Neuronal stem cell (in vitro differentiated cells): ENCODE measurements around the gene SLC17A9.

Source experiments
- DNase-seq: peaks from one replicate; pipeline ENCODE4 v3.0.0-alpha.2; 2013; ENCODE audit warnings: low spot score
- H2AFZ ChIP-seq: one replicate; pipeline ENCODE4 v1.6.1; 2013; ENCODE audit warnings: mild to moderate bottlenecking, low read length, inconsistent platforms
- H2AK5ac ChIP-seq: 2 replicates; pipeline ENCODE4 v1.6.1; 2013; ENCODE audit warnings: low read depth, mild to moderate bottlenecking, inconsistent platforms, low read length, moderate library complexity, mixed read lengths
- H2BK120ac ChIP-seq: 2 replicates; pipeline ENCODE4 v1.6.1; 2013; ENCODE audit warnings: low read depth, mild to moderate bottlenecking, inconsistent platforms, low read length, moderate library complexity, mixed read lengths
- H2BK12ac ChIP-seq: one replicate; pipeline ENCODE4 v1.6.1; 2013; ENCODE audit warnings: low read length, inconsistent platforms
- H2BK15ac ChIP-seq: 2 replicates; pipeline ENCODE4 v1.6.1; 2013; ENCODE audit warnings: mild to moderate bottlenecking, low read length, inconsistent platforms, mixed read lengths
- H2BK5ac ChIP-seq: one replicate; pipeline ENCODE4 v1.6.1; 2013; ENCODE audit warnings: inconsistent platforms, mild to moderate bottlenecking, low read length, moderate library complexity
- H3K14ac ChIP-seq: one replicate; pipeline ENCODE4 v1.6.1; 2013; ENCODE audit warnings: low read length, inconsistent platforms
- H3K18ac ChIP-seq: 2 replicates; pipeline ENCODE4 v1.6.1; 2013; ENCODE audit warnings: low read length, inconsistent platforms
- H3K23ac ChIP-seq: 2 replicates; pipeline ENCODE4 v1.6.1; 2013; ENCODE audit warnings: low read depth, mild to moderate bottlenecking, mixed read lengths, low read length, inconsistent platforms; ENCODE audit not compliant: poor library complexity
- H3K27ac ChIP-seq: replicated peaks from 3 replicates; pipeline ENCODE4 v1.5.1; 2013; ENCODE audit warnings: low read length, inconsistent platforms
- H3K27me3 ChIP-seq, 3 experiments: 2 replicates each; pipeline ENCODE4 v1.6.1; 2013; ENCODE audit warnings: low read length in 3 of 3, mild to moderate bottlenecking in 2 of 3, inconsistent platforms in 1 of 3, low read depth in 1 of 3, mixed read lengths in 1 of 3, moderate library complexity in 1 of 3; ENCODE audit not compliant: control insufficient read depth in 3 of 3, insufficient read depth in 3 of 3
- H3K36me3 ChIP-seq, 2 donors: replicated peaks in 1 of 2; 2 replicates each; pipeline ENCODE4 v1.6.1; 2013; ENCODE audit warnings: low read length in 2 of 2; ENCODE audit not compliant: control insufficient read depth in 2 of 2, insufficient read depth in 2 of 2
- H3K4ac ChIP-seq: 2 replicates; pipeline ENCODE4 v1.6.1; 2013; ENCODE audit warnings: inconsistent platforms, mild to moderate bottlenecking, low read length, moderate library complexity
- H3K4me1 ChIP-seq, 2 donors: 1 replicate in 1 of 2; 2 replicates in 1 of 2; pipeline ENCODE4 v1.6.1; 2013; ENCODE audit warnings: low read length in 2 of 2, low read depth in 1 of 2; ENCODE audit not compliant: control insufficient read depth in 2 of 2, insufficient read depth in 1 of 2
- H3K4me2 ChIP-seq: one replicate; pipeline ENCODE4 v1.6.1; 2013; ENCODE audit warnings: mild to moderate bottlenecking, low read length, inconsistent platforms; ENCODE audit not compliant: insufficient read depth, poor library complexity, severe bottlenecking
- H3K4me3 ChIP-seq, 2 donors: 2 replicates each; pipeline ENCODE4 v1.5.1; 2013; ENCODE audit warnings: low read length in 2 of 2, mild to moderate bottlenecking in 2 of 2, inconsistent platforms in 1 of 2, moderate library complexity in 1 of 2
- H3K79me1 ChIP-seq: one replicate; pipeline ENCODE4 v1.6.1; 2013; ENCODE audit warnings: low read depth, mild to moderate bottlenecking, inconsistent platforms, low read length, moderate library complexity
- H3K9ac ChIP-seq: one replicate; pipeline ENCODE4 v1.6.1; 2013; ENCODE audit warnings: mild to moderate bottlenecking, low read depth, low read length, inconsistent platforms; ENCODE audit not compliant: poor library complexity
- H3K9me3 ChIP-seq, 2 donors: replicated peaks in 1 of 2; 2 replicates each; pipeline versions ENCODE3 to v1.6.1; 2013; ENCODE audit warnings: low read length in 2 of 2, mild to moderate bottlenecking in 2 of 2, inconsistent platforms in 1 of 2, low read depth in 1 of 2, mixed read lengths in 1 of 2, moderate library complexity in 1 of 2; ENCODE audit not compliant: control insufficient read depth in 2 of 2, insufficient read depth in 1 of 2
- H4K8ac ChIP-seq: one replicate; pipeline ENCODE4 v1.6.1; 2013; ENCODE audit warnings: low read depth, mild to moderate bottlenecking, inconsistent platforms, low read length, moderate library complexity
- H4K91ac ChIP-seq: one replicate; pipeline ENCODE4 v1.6.1; 2013; ENCODE audit warnings: low read length, low read depth, mild to moderate bottlenecking, inconsistent platforms; ENCODE audit not compliant: poor library complexity
- WGBS, 2 donors: extraction: QIAGEN DNeasy Blood & Tissue Kit; methylation state at CpG; one replicate each; pipeline ENCODE4 v1.1.7; 2013; ENCODE audit warnings: missing lambda C conversion rate in 2 of 2, mixed read lengths in 1 of 2; ENCODE audit not compliant: insufficient read length in 2 of 2, insufficient replicate concordance in 1 of 2; ENCODE audit errors: extremely low coverage in 2 of 2; 5-methylcytosine and 5-hydroxymethylcytosine counted together

Gene SLC17A9

GRCh38 chr20:62918147-62918546 lies 34.4 kb upstream of the SLC17A9 start:
- Histone ChIP-seq H3K4me2 (no peak overlapping the region), H3K9me3 (no peaks in the 10 kb centered on the region), H3K14ac (no peak overlapping the region), H3K27ac (no peak overlapping the region), H3K23ac (no peak overlapping the region), H3K79me1 (peaks cover under 1% of the 10 kb centered on the region), H4K91ac (no peak overlapping the region), H4K8ac (no peak overlapping the region), H3K4me3 (no peak overlapping the region), H3K4ac (no peak overlapping the region), H3K36me3 (peaks cover 3 to 18% of the 10 kb centered on the region in 2 donors), H3K27me3 (no peaks in the 10 kb centered on the region), H2BK120ac (no peak overlapping the region), H2AFZ (no peak overlapping the region), H2BK15ac (no peak overlapping the region), H2AK5ac (no peak overlapping the region), H3K9ac (no peak overlapping the region), H3K4me1 (peaks cover 19 to 63% of the 10 kb centered on the region in 2 donors), H2BK12ac (no peak overlapping the region), H2BK5ac (no peak overlapping the region), H3K18ac (no peak overlapping the region)
- DNase-seq, result no peak
- no CpG with 5 or more reads among the region's 3 CpGs for WGBS, 2 donors

GRCh38 chr20:62918831-62919230 lies 33.7 kb upstream of the SLC17A9 start:
- no peak for DNase-seq
- H2BK120ac ChIP-seq, result no peak overlapping the region
- no CpG with 5 or more reads among the region's 6 CpGs for WGBS, 2 donors
- no peak overlapping the region for H2AFZ ChIP-seq
- no peak overlapping the region for H2BK12ac ChIP-seq
- H3K9ac ChIP-seq, result no peak overlapping the region
- H3K79me1 ChIP-seq, result peaks cover 2% of the 10 kb centered on the region
- H4K8ac ChIP-seq, result no peak overlapping the region
- H2BK15ac ChIP-seq, result no peak overlapping the region
- no peak overlapping the region for H2AK5ac ChIP-seq
- H3K4me2 ChIP-seq, result no peak overlapping the region
- H3K18ac ChIP-seq, result no peak overlapping the region
- H3K27me3 ChIP-seq, result no peaks in the 10 kb centered on the region
- H2BK5ac ChIP-seq, result no peak overlapping the region
- no peak overlapping the region for H3K14ac ChIP-seq
- H3K36me3 ChIP-seq, result peaks cover 0 to 11% of the 10 kb centered on the region in 2 donors
- H3K4me3 ChIP-seq, result no peak overlapping the region
- H3K9me3 ChIP-seq, result no peaks in the 10 kb centered on the region
- H3K4ac ChIP-seq, result no peak overlapping the region
- no peak overlapping the region for H3K23ac ChIP-seq
- H3K27ac ChIP-seq, result no peak overlapping the region
- no peak overlapping the region for H4K91ac ChIP-seq
- peaks cover 19 to 63% of the 10 kb centered on the region in 2 donors for H3K4me1 ChIP-seq

GRCh38 chr20:62920039-62920645 lies 32.4 kb upstream of the SLC17A9 start:
- Histone ChIP-seq H2BK15ac (no peak overlapping the region), H3K14ac (no peak overlapping the region), H3K18ac (no peak overlapping the region), H3K27me3 (no peaks in the 10 kb centered on the region), H3K79me1 (peaks cover 2% of the 10 kb centered on the region), H2AFZ (no peak overlapping the region), H3K23ac (no peak overlapping the region), H2BK120ac (no peak overlapping the region), H3K9me3 (no peaks in the 10 kb centered on the region), H3K4me1 (peaks cover 20 to 63% of the 10 kb centered on the region in 2 donors), H3K36me3 (peaks cover 0 to 5% of the 10 kb centered on the region in 2 donors), H2BK5ac (no peak overlapping the region), H4K91ac (no peak overlapping the region), H2AK5ac (no peak overlapping the region), H4K8ac (no peak overlapping the region), H3K4me2 (no peak overlapping the region), H3K4ac (no peak overlapping the region), H2BK12ac (no peak overlapping the region), H3K9ac (no peak overlapping the region), H3K4me3 (no peak overlapping the region), H3K27ac (no peak overlapping the region)
- no CpG with 5 or more reads among the region's 10 CpGs for WGBS, 2 donors
- no peak for DNase-seq

- Histone ChIP-seq H3K79me1 (peaks cover 2% of the 10 kb centered on the region), H3K18ac (no peak overlapping the region), H3K4ac (no peak overlapping the region), H2AK5ac (no peak overlapping the region), H3K4me1 (peaks cover 18 to 56% of the 10 kb centered on the region in 2 donors), H3K14ac (no peak overlapping the region), H2BK120ac (no peak overlapping the region), H2BK5ac (no peak overlapping the region), H3K4me2 (no peak overlapping the region), H3K9ac (no peak overlapping the region), H3K27me3 (no peaks in the 10 kb centered on the region), H2AFZ (no peak overlapping the region), H2BK15ac (no peak overlapping the region), H3K36me3 (peaks cover 0 to 5% of the 10 kb centered on the region in 2 donors), H4K8ac (no peak overlapping the region), H4K91ac (no peak overlapping the region), H2BK12ac (no peak overlapping the region), H3K9me3 (no peaks in the 10 kb centered on the region), H3K27ac (no peak overlapping the region), H3K4me3 (no peak overlapping the region), H3K23ac (no peak overlapping the region)
- peak; percentile 65 for DNase-seq
- no CpG with 5 or more reads among the region's 8 CpGs for WGBS, 2 donors
Observed at GRCh38 chr20:62921119-62921687, 31.3 kb upstream of the SLC17A9 start.
